Keratinocyte (primary cell): ENCODE data around the gene ABCD3. TPM values are rescaled to one million over a fixed set of nuclear protein-coding genes. Genes with fewer than 3 reads are reported as not detected.

Experiments used
- DNase-seq: peaks from one replicate; pipeline ENCODE4 v3.0.0-alpha.2; 2011; ENCODE audit warnings: low read depth, missing footprints, low spot score
- FAIRE-seq: peaks from 2 replicates; lab custom pipeline; 2011; peaks lifted over from hg19 to GRCh38; lab: Jason Lieb, UNC
- H2AFZ ChIP-seq: 2 replicates; pipeline ENCODE4 v1.6.0; 2012; ENCODE audit warnings: low read length, control low read depth, inconsistent platforms; ENCODE audit not compliant: control insufficient read depth
- H3K27ac ChIP-seq: 2 replicates; pipeline ENCODE4 v1.5.1; 2011; ENCODE audit warnings: low read length; ENCODE audit not compliant: control insufficient read depth, insufficient read depth
- H3K27me3 ChIP-seq: 3 replicates; pipeline ENCODE4 v1.6.0; 2011; ENCODE audit warnings: low read length; ENCODE audit not compliant: control insufficient read depth, insufficient read depth; ENCODE audit errors: extremely low read depth
- H3K36me3 ChIP-seq, 2 experiments: 2 replicates in 1 of 2; 3 replicates in 1 of 2; pipeline ENCODE4 v1.5.1; 2011; ENCODE audit warnings: low read length in 2 of 2, mild to moderate bottlenecking in 1 of 2; ENCODE audit not compliant: control insufficient read depth in 2 of 2, insufficient read depth in 2 of 2; ENCODE audit errors: extremely low read depth in 1 of 2
- H3K4me1 ChIP-seq: 3 replicates; pipeline ENCODE4 v1.5.1; 2011; ENCODE audit warnings: low read length; ENCODE audit not compliant: control insufficient read depth, insufficient read depth; ENCODE audit errors: extremely low read depth
- H3K4me2 ChIP-seq: 3 replicates; pipeline ENCODE4 v1.6.0; 2011; ENCODE audit warnings: low read depth, low read length; ENCODE audit not compliant: control insufficient read depth, insufficient read depth; ENCODE audit errors: extremely low read depth
- H3K4me3 ChIP-seq, 3 experiments: fragments of 200-600 bp in 1 of 3; sonication (generic) in 1 of 3; 2 replicates in 2 of 3; 3 replicates in 1 of 3; pipeline ENCODE4 v1.5.1; 2011 to 2016; ENCODE audit warnings: low read length in 3 of 3, mild to moderate bottlenecking in 3 of 3, control low read depth in 2 of 3, inconsistent platforms in 1 of 3, low read depth in 1 of 3, mixed read lengths in 1 of 3, mixed run types in 1 of 3, moderate library complexity in 1 of 3; ENCODE audit not compliant: control insufficient read depth in 2 of 3, insufficient read depth in 2 of 3; ENCODE audit errors: extremely low read depth in 1 of 3
- H3K79me2 ChIP-seq: 2 replicates; pipeline ENCODE4 v1.6.0; 2012; ENCODE audit warnings: low read length; ENCODE audit not compliant: control insufficient read depth, insufficient read depth
- H3K9ac ChIP-seq: 3 replicates; pipeline ENCODE4 v1.6.0; 2011; ENCODE audit warnings: low read length; ENCODE audit not compliant: control insufficient read depth, insufficient read depth; ENCODE audit errors: extremely low read depth
- H3K9me1 ChIP-seq: 3 replicates; pipeline ENCODE4 v1.6.0; 2011; ENCODE audit warnings: low read length; ENCODE audit not compliant: control insufficient read depth, insufficient read depth; ENCODE audit errors: extremely low read depth
- H3K9me3 ChIP-seq: 2 replicates; pipeline ENCODE4 v1.5.1; 2012; ENCODE audit warnings: low read depth, low read length; ENCODE audit not compliant: control insufficient read depth
- H4K20me1 ChIP-seq: 3 replicates; pipeline ENCODE4 v1.6.0; 2011; ENCODE audit warnings: low read length; ENCODE audit not compliant: control insufficient read depth, insufficient read depth; ENCODE audit errors: extremely low read depth
- EZH2 ChIP-seq: IDR thresholded peaks from one replicate; pipeline ENCODE4 v1.6.1; 2012; ENCODE audit warnings: inconsistent platforms, mild to moderate bottlenecking, low read length, moderate library complexity
- dilution Hi-C: fragments of 300-500 bp; cut with MboI; formaldehyde crosslinking; loops from one replicate; pipeline ENCODE4 v1.7.0; 2020; ENCODE audit warnings: low sequenced_read_pairs; ENCODE audit not compliant: extremely low pct_ligation_motif_present
- polyA plus RNA-seq, 5 experiments: library from polyadenylated mRNA; depleted of rRNA in 3 of 5; stranded (reverse) in 3 of 5; stranded (forward) in 1 of 5; unstranded in 1 of 5; fragments of >200 nt; gene quantifications; 1 replicate in 1 of 5; 2 replicates in 3 of 5; 3 replicates in 1 of 5; pipeline versions ENCODE4 v1.2.1 to v1.2.3, GENCODE V29; 2011 to 2012; ENCODE audit warnings: missing spikeins in 2 of 5, low read depth in 1 of 5, low replicate concordance in 1 of 5
- TF ChIP-seq, protein P1 (sequence below), 3 experiments: IDR thresholded peaks in 1 of 3; conservative IDR thresholded peaks in 1 of 3; optimal IDR thresholded peaks in 1 of 3; 2 replicates in 2 of 3; 3 replicates in 1 of 3; pipeline versions ENCODE3 to v1.5.1; 2011; ENCODE audit warnings: low read length in 3 of 3, mild to moderate bottlenecking in 3 of 3, moderate library complexity in 2 of 3, control low read depth in 1 of 3, inconsistent platforms in 1 of 3; ENCODE audit not compliant: insufficient read depth in 2 of 3; ENCODE audit errors: extremely low read depth in 1 of 3

Gene ABCD3
- polyA plus RNA-seq, 1 donor (not counting 4 experiments of a cell fraction or from before 2014, with no cell fraction given), result 34.9 TPM

DNA sequence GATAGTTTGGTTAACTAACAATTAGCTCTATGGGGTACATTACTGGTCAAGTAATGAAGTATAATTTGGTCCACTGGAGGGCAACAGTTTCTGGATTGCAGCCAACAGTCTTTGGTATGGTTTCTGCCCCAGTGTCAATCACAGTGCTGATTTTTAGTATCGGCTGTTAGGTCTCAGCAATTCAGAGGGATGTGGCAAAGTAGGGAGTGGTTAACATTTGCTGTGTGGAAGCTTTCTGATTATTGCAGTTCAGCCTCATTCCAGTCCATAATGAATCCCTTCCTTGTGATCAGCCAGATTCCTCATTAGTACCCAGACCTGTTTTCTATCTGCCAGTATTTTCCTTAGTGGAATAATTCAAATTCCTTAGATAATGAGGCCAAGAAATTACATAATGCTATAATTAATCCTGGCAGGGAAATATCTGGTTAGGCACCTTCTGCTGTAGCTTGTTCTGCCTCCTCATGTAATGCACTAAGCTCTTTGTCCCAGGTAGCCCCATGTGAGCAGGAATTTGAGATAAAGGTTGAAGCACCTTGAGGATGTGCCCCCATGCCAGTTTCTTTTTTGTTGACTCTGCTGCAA lies 109.3 kb downstream of the ABCD3 start:
- FAIRE-seq (peak; percentile 79), DNase-seq (no peak)
- no peaks in the 10 kb centered on the region for H3K4me1 ChIP-seq
- peaks cover 11% of the 10 kb centered on the region for H4K20me1 ChIP-seq
- no peaks in the 10 kb centered on the region for H3K9me1 ChIP-seq
- H3K4me3 ChIP-seq, result no peak overlapping the region
- H3K27ac ChIP-seq, result peak overlapping the region; percentile 22
- no peaks in the 10 kb centered on the region for H3K9me3 ChIP-seq
- H3K9ac ChIP-seq, result no peak overlapping the region
- dilution Hi-C loops, result no loop called here
- peaks cover 13 to 23% of the 10 kb centered on the region in 2 experiments for H3K36me3 ChIP-seq
- H2AFZ ChIP-seq, result no peak overlapping the region
- no peaks in the 10 kb centered on the region for H3K79me2 ChIP-seq
- no peak for TF ChIP-seq EZH2
- TF ChIP-seq, protein P1, sequence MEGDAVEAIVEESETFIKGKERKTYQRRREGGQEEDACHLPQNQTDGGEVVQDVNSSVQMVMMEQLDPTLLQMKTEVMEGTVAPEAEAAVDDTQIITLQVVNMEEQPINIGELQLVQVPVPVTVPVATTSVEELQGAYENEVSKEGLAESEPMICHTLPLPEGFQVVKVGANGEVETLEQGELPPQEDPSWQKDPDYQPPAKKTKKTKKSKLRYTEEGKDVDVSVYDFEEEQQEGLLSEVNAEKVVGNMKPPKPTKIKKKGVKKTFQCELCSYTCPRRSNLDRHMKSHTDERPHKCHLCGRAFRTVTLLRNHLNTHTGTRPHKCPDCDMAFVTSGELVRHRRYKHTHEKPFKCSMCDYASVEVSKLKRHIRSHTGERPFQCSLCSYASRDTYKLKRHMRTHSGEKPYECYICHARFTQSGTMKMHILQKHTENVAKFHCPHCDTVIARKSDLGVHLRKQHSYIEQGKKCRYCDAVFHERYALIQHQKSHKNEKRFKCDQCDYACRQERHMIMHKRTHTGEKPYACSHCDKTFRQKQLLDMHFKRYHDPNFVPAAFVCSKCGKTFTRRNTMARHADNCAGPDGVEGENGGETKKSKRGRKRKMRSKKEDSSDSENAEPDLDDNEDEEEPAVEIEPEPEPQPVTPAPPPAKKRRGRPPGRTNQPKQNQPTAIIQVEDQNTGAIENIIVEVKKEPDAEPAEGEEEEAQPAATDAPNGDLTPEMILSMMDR (optimal IDR thresholded peaks at IDR 0.05 in 1 of 3, IDR thresholded peaks at IDR 0.05 in 1 of 3, conservative IDR thresholded peaks at IDR 0.05 in 1 of 3; ENCODE audit: extremely low read depth in 1 of 3, insufficient read depth in 2 of 3, low read length in 3 of 3), result no peak
- H3K4me2 ChIP-seq, result no peak overlapping the region
- no peaks in the 10 kb centered on the region for H3K27me3 ChIP-seq

DNA sequence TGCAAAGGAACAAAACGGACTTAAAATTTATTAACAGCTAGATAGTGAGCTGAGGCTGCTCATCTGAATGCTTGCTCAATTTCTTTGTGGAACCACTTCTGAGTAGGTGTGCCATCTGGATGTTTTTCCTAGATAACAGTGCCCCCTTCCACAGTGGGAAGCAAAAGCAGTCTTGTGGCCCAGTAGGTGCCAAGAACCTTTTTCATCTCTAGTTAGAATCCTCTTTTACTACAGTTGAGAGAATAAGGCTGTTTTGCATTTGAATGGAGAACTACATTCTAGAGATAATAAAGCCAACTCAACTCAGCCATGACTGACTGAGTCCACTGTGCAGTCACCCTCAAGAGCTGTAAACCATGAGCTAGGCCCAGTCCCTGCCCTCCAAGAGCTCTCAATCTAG lies 110.1 kb downstream of the ABCD3 start:
- dilution Hi-C loops, result no loop called here
- no peak overlapping the region for H3K4me2 ChIP-seq

More for the DNA sequence above, 110.1 kb downstream of the ABCD3 start:
- Histone ChIP-seq H3K79me2 (no peaks in the 10 kb centered on the region), H4K20me1 (peaks cover 19% of the 10 kb centered on the region), H3K4me3 (no peak overlapping the region), H3K36me3 (peaks cover 15 to 30% of the 10 kb centered on the region in 2 experiments), H3K27ac (no peak overlapping the region), H3K27me3 (no peaks in the 10 kb centered on the region), H3K9me3 (no peaks in the 10 kb centered on the region), H3K9me1 (no peaks in the 10 kb centered on the region), H2AFZ (no peak overlapping the region), H3K4me1 (no peaks in the 10 kb centered on the region), H3K9ac (no peak overlapping the region)
- FAIRE-seq (peak; percentile 86), DNase-seq (no peak)
- TF ChIP-seq EZH2, result no peak
- TF ChIP-seq, protein P1 (optimal IDR thresholded peaks at IDR 0.05 in 1 of 3, IDR thresholded peaks at IDR 0.05 in 1 of 3, conservative IDR thresholded peaks at IDR 0.05 in 1 of 3; ENCODE audit: extremely low read depth in 1 of 3, insufficient read depth in 2 of 3, low read length in 3 of 3), result peak in 2 of 3 experiments; percentile 39 to 45
